Bone marrow (tissue), 2 donors: Measurements from ENCODE around the gene DMXL2.
"Not testable (repeated sequence)": the region's sequence is repeated elsewhere in the genome, so short reads cannot be mapped to it uniquely, and the experiment has no call there.

Experiments
- DNase-seq, 2 donors: peaks; one replicate each; lab custom pipeline; 2025; lab: John Stamatoyannopoulos, UW

Gene DMXL2, protein sequence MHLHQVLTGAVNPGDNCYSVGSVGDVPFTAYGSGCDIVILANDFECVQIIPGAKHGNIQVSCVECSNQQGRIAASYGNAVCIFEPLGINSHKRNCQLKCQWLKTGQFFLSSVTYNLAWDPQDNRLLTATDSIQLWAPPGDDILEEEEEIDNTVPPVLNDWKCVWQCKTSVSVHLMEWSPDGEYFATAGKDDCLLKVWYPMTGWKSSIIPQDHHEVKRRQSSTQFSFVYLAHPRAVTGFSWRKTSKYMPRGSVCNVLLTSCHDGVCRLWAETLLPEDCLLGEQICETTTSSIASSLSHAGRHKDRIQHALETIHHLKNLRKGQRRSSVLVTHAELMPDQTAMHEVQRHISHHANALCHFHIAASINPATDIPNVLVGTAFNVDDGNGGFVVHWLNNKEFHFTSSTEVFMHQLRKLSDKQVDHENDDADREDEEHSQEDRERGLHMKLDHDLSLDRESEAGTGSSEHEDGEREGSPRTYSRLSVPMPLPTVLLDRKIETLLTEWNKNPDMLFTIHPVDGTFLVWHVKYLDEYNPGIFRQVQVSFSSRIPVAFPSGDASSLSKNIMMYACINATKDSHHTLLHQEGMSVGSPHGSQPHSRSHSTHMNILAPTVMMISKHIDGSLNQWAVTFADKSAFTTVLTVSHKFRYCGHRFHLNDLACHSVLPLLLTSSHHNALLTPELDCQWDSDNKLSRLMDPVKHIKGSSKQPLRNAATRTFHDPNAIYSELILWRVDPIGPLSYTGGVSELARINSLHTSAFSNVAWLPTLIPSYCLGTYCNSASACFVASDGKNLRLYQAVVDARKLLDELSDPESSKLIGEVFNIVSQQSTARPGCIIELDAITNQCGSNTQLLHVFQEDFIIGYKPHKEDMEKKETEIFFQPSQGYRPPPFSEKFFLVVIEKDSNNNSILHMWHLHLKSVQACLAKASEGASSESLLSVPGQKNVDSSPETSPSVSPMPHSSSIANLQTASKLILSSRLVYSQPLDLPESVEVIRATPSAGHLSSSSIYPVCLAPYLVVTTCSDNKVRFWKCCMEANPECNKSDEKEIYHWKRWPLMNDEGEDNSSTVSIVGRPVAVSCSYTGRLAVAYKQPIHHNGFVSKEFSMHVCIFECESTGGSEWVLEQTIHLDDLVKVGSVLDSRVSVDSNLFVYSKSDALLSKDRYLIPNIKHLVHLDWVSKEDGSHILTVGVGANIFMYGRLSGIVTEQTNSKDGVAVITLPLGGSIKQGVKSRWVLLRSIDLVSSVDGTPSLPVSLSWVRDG (N-terminal part only)

DNA sequence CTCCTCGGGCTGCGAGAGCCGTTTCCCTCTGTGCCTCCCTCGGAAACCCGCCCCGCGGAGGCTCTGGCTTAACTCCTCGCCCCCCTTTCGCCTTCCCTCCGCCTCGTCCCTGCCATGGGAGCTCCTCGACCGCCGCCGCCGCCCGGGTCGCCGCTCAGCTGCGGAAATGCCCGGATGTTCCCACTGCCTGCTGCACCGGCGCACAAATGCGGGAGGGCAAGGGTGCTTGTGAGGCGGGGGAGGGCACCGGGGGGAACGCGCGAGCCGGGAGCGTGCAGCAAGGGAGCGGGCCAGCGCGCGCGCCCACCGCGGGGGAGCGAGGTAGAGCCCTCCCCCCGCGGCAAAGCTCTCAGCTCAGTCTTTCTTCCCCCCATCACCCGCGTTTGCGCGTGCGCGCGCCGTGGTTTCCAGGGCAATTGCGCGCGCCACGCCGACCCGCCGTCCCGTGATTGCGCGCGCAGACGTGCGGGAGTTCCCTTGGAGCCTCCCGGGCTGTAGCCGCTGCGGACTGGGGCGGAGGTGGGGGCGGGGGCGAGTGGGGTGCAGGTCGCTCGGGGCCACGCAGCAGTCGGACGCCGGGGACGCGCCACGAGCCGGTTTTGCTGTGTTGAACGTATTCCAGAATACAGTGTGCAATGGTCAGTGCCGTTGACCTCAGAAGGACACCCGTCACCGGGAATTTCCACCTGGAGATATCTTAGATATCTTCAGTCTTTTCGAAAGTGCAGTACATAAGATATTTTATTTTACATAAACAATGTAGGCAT, at the start of gene DMXL2:
Gene DMXL2 (minus strand): TSS at position 168 of the 767 bp plus-strand sequence. CDS start 226 bp downstream, outside the sequence.
- peak; percentile 66 to 87 for DNase-seq

DNA sequence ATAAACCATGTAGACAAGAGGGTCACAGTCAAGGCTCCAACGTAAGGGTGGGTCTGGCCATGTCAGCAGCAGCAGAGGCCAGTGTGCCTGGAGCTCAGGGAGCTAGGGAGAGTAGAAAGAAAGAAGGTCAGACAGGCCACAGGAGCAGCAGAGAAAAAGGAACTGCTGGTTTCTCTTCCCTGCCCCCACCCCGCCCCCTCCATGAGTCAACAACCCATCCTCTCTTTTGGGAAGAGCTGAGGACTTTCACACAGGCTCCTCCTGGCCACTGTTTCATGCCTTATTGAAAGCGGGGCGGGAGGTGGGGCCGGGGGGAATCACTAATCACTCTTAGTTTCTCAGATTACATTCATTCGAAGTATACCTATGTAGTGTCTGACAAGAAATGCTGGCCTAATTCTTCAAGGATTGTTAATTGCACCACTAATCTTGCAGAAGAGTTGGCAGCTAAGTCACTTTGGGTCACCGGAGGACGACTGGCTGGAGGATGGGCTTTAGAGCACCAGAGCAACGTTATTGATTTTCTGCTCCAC, 49.6 kb upstream of the DMXL2 start:
- DNase-seq: peak; percentile 16 to 32

DNA sequence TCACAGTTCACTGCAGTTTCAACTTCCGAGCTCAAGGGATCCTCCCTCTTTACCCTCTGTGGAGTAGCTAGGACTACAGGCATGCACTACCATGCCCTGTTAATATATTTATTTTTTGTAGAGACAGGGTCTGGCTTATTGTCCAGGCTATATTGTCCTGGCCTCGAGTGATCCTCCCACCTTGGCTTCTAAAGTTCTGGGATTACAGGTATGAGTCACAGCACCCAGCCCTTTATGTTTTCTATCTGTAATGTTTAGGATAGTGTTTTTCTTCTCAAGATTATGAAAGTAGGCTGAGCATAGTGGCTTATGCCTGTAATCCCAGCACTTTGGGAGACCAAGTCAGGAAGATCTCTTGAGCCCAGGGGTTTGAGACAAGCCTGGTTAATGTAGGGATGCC, 46.8 kb upstream of the DMXL2 start:
- DNase-seq: no peak

DNA sequence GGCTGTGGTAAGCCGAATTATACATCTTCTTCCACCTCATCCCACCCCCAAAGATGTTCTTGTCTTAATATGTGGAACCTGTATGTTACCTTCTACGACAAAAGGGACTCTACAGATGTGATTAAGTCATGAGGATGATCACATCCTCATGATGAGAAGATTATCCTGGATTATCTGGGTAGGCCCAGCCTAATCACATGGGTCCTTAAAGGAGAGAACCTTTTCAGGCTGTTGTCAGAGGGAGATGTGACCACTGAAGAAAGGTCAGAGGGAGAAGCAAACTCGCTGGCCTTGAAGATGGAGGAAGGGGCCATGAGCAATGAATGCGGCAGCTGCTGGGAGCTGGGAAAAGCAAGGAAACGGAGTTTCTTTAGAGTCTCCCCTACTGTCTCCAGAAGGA, 45.9 kb upstream of the DMXL2 start:
- DNase-seq: no peak

DNA sequence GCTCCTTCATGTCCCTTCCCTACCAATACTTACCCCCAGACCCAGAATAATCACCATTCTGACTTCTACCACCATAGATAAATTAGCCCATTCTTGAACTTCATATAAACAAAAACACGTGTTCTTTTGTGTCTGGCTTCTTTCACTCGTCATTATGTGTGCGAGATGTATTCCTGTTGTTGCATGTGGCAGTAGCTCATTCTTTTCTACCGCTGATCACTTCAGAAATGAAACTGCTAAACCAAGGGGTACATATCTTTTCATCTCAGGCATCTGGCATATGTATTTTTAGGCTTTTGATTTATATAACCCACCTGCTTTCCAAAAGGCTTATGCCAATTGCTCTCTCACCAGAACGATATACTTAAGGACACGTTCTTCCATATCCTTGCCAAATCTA, 44.9 kb upstream of the DMXL2 start:
- no peak for DNase-seq

DNA sequence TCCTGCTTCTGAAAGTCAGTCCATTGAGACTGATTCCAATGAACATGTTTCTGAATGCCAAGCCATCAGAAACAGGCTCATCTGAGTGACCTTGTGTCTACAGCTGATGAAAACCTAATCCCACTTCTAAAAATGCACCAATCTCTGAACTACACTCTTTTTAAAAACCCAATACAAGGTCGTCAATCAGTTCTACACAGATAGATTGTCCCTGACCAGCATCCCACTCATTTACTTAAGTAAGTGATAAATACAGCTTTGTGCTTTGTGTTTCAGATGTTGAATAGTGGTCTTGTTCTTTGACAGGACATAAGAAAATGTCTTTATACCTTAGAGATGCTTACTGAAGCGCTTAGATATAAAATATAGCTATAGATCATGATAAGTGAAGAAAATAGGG, 38.5 kb upstream of the DMXL2 start:
- DNase-seq: no peak

DNA sequence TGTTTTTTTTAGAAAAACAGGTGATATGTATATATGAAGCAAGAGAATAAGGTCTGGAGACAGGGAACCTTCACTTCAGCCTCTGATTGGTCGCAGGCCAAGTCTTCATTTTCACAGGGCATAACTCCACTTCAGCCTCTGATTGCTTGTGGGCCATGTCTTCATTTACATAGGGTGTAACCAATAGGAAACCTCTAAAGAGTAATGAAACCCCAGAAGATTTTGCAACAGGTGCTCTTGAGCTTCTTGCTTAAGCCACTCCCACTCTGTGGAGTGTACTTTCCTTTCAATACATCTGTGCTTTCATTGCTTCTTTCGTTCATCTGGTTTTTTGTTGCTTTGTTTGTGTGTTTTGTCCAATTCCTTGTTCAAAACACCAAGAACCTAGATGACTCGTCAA, 36.1 kb upstream of the DMXL2 start:
- no peak for DNase-seq

DNA sequence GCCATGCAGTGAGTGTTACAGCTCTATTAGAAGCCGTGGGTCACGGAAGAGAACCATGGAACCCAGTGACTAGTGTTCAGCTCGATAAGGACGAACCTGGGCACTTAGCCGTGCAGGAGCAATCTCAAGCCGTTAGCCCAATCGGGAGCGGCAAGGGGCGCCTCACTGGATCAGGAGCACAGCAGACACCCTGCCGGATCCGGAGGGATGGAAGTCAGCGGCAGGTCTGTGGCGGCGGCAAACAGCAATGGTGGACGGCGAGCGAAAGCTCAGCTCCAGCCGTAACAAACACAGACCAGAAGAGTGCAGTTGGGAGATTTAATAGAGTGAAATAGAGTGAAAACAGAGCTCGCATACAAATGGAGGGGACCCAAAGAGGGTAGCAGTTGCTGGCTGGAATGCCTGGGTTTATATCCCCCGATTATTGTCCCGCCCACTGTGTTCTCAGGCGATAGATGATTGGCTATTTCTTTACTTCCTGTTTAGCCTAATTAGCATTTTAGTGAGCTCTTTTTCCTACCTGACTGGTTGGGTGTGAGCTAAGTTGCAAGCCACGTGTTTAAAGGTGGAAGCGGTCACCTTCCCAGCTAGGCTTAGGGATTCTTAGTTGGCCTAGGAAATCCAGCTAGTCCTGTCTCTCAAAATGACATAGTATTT, 33.0 kb upstream of the DMXL2 start:
- not testable (repeated sequence) for DNase-seq

DNA sequence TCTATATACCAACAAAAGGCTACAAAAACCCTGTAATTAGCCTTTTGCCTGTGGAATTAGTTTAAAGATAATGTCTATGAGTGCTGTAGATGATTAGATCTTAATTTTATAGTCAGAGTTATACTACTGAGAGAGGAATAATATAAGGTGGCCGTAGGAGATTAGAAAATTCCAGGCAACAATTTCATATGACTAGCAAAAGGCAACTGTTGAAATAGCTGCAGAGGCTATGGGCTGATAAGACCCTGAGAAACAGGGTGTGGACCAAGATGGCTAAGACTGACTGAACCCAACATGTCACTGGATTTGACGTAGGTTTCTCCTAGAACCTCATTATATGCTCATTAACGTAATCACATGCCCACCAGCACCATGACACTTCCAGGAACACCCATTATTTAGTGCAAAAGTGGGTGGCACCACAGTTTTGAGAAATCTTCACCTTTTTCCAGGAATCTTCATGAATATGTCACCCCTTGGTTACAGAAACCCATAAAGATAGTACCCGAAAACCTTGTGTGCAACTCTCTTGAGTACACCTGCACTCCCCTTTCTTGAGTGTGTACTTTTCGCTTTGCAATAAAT, 29.6 kb upstream of the DMXL2 start:
- DNase-seq: no peak

DNA sequence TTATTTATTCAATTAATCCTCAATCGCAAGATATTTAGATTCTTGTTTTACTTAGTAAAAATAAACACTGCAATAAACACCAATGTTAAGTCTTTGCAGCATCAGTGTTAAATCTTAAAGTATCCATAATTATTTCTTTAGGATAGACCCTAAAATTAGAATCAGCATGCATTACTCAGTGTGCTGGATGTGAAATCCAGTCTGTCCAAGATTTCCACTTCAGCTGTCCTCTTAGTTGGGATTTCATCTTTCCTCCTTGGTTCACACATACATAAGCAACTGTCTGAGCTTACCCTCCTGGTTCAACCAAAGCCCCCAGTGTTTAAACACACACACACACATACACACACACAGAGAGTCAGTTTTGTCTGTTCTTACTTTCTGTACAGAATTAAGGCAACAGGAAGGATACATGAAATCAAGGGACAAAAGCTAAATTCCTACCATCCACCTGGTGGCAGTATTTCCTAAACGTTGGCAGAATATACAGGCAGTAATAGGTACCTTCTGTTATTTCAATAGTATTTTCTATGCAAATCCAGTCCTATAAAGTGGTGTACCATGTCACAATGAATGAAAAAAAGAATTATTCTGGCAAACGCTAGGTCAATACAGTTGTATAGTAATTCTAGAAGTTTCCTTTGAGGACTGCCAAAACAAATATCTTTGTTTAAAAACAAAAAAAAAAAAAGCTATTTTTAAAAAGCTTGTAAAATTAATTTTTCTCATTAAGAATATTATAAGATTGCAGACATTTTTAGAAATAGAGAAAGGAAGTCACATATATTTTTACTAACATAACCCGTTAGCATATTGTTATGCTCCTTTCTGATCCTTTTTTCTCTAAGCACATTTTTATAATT, 27.3 kb upstream of the DMXL2 start:
- peak in 1 of 2 donors; percentile 83 for DNase-seq

DNA sequence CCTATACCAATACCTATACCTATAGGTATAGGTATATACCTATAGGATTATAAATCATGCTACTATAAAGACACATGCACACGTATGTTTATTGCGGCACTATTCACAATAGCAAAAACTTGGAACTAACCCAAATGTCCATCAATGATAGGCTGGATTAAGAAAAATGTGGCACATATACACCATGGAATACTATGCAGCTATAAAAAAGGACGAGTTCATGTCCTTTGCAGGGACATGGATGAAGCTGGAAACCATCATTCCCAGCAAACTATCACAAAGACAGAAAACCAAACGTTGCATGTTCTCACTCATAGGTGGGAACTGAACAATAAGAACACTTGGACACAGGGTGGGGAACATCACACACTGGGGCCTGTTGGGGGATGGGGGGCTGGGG, 26.1 kb upstream of the DMXL2 start:
- not testable (repeated sequence) for DNase-seq

DNA sequence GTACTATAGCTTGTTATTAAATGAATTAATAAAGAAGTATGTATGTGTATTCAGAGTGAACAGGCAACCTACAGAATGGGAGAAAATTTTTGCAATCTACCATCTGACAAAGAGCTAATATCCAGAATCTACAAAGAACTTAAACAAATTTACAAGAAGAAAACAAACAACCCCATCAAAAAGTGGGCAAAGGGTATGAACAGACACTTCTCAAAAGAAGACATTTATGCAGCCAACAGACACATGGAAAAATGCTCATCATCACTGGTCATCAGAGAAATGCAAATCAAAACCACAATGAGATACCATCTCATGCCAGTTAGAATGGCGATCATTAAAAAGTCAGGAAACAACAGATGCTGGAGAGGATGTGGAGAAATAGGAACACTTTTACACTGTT, 25.5 kb upstream of the DMXL2 start:
- not testable (repeated sequence) for DNase-seq

DNA sequence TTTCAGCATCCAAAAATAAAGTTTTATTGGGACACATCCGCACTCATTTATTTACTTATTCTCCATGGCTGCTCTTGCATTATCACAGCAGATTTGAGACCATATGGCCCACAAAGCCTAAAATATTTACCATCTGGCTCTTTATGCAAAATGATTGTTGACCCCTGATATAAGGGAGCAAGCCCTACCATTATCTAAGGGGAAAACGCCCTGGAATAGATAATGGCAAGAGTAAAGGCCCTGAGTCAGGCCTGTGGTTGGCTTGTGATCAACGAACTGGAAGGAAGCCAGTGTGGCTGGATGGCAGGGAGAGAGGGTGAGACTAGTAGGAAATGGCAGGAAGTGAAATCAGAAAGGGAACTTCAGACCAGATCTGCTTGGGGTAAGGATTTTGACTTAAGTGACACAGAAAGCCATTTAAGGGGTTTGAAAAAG, 24.6 kb upstream of the DMXL2 start:
- peak; percentile 45 to 87 for DNase-seq

DNA sequence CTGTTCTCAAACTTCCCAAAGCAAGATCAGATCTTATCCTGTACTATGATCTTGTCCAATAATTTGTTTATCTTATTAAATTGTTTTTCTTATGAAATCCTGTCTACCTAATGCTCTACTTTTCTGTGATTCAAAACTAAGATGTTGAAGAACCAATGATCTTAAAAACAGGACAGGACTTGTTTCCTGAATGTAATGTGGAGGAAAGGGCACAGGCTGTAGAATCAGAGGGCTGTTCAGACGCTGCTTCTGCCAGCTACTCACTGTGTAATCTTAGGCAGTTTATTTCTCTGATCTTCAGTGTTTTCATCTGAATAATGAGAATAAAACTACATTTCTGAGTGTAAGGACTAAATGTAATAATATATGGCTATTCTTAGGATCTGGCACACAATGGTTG, 20.1 kb upstream of the DMXL2 start:
- DNase-seq: no peak

DNA sequence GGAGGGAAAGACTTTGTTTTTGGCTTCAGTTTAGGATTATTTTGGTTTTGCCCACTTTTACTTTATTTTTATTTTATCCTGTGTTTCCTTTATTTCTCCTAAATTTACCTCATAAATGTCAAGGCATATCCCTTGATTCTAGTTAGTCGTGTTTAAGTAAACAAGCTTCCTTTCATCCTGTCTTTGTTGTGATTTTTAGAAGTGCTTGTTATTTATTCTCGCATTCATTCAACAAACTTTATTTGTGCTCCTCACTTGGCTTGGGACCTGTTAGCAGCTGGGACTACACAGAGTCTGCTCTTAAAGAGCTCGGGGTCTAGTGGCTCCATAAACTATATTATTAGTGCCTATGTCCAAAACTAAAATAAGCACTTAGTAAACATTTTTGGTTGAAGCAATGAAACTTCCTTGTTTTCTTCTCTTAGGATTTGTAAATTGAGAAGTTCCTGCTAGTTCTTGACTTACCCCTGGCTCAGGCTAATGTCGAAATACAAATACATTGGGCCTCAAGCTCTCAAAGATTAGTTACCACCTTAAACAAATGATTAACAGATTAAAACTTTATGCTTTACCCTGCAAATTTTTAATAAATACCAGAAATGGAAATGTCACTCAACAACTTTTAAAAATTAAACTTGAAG, 19.0 kb upstream of the DMXL2 start:
- DNase-seq: no peak

DNA sequence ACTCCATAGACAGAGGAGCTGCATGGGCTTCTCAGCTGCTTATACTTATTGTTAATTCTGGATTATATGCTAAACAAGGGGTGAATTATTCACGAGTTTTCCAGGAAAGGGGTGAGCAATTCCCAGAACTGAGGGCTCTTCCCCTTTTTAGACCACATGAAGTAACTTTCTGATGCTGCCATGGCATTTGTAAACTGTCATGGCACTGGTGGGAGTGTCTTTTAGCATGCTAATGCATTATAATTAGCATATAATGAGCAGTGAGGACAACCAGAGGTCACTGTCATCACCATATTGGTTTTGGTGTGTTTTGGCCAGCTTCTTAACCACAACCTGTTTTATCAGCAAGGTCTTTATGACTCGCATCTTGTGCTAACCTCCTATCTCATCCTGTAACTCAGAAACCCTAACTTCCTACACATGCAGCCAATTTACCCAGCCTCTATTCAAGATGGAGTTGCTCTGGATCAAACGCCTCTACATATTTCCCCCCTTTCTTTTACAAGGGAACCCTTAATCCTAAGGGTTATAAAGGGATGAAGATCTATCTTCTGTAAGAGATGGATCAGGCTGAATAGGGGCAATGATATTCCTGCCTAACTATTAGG, 12.1 kb upstream of the DMXL2 start:
- DNase-seq: no peak

DNA sequence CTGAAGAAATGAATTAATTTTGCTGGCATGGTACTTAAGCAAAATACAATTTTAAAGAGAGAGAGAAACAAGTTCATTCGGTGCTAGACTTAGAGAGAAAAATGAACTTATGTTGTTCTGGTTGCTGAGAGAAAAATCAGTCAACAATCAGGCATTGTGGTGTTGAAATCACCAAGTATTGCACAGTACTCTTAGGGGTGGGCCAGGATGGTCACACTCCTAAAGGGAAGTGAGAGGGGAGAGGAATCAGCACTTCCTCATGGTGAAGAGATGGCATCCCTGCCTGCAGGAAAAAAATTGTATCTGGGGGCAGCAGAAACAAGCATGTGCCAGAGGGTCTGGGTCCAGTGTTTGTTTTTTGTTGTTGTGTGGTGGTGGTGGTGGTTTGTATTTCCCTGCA, 7.0 kb upstream of the DMXL2 start:
- peak; percentile 16 to 17 for DNase-seq

DNA sequence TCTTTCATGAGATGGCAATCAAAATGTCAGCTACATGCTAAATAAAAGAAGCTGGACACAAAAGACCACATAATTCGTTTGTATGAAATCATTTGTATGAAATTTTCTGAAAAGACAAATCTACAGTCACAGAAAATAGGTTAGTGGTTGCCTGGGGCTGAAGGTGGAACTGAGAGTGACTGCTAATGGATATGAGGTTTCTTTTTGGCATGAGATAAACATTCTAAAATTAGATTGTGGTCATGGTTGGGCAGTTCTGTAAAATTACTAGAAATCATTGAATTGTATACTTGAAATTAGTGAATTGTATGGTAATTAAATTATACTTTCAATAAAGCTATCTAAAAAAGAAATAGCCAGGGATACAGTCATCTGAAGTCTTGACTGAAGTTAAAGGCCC, 2.7 kb upstream of the DMXL2 start:
- DNase-seq: no peak
